IMR-90 (cell line): Measurements from ENCODE around the gene USP53. TPM values are rescaled to one million over a fixed set of nuclear protein-coding genes. Genes with fewer than 3 reads are reported as not detected.

Experiments used
- ATAC-seq: fragments of 200-7000 bp; cut with Tn5 transposase; 2 replicates; pipeline ENCODE4 v1.9.1; 2020; ENCODE audit warnings: low read depth, mild to moderate bottlenecking, moderate library complexity
- BruUV-seq: library from RNA; stranded (reverse); fragments of 400-500 nt; replicated peaks from 2 replicates; lab custom pipeline; 2021; lab: Mats Ljungman, UMichigan
- CTCF ChIA-PET: fragments of 300-600 bp; formaldehyde crosslinking; extraction: SDS; loops from one replicate; lab custom pipeline; 2021; ENCODE audit warnings: antibody characterized with exemption; lab: Yijun Ruan, JAX
- POLR2A ChIA-PET: fragments of 300-600 bp; sonication (Branson Sonifier 250); formaldehyde crosslinking; loops from one replicate; lab custom pipeline; 2022; ENCODE audit warnings: antibody characterized with exemption; ENCODE audit not compliant: unreplicated experiment; lab: Charles Lee
- DNase-seq: peaks from one replicate; pipeline ENCODE4 v3.0.0; 2013
- H2AFZ ChIP-seq: replicated peaks from 2 replicates; pipeline ENCODE3; 2013; ENCODE audit warnings: low read length, mild to moderate bottlenecking; ENCODE audit not compliant: poor library complexity
- H2AK5ac ChIP-seq: 2 replicates; pipeline ENCODE4 v1.6.1; 2013; ENCODE audit warnings: low read depth, low read length, inconsistent platforms
- H2AK9ac ChIP-seq: replicated peaks from 2 replicates; pipeline ENCODE3; 2013; ENCODE audit warnings: mild to moderate bottlenecking, low read depth, low read length, moderate library complexity; ENCODE audit not compliant: poor library complexity
- H2BK120ac ChIP-seq: 2 replicates; pipeline ENCODE4 v1.6.1; 2013; ENCODE audit warnings: low read depth, low read length, inconsistent platforms
- H2BK15ac ChIP-seq: 3 replicates; pipeline ENCODE4 v1.6.1; 2013; ENCODE audit warnings: low read depth, low read length, inconsistent platforms
- H2BK20ac ChIP-seq: 2 replicates; pipeline ENCODE4 v1.6.1; 2013; ENCODE audit warnings: low read depth, mild to moderate bottlenecking, inconsistent platforms, low read length, moderate library complexity
- H2BK5ac ChIP-seq: 2 replicates; pipeline ENCODE4 v1.6.1; 2013; ENCODE audit warnings: mild to moderate bottlenecking, low read depth, low read length, inconsistent platforms; ENCODE audit not compliant: poor library complexity, severe bottlenecking
- H3K14ac ChIP-seq: replicated peaks from 2 replicates; pipeline ENCODE4 v1.6.1; 2013; ENCODE audit warnings: low read depth, low read length, inconsistent platforms
- H3K18ac ChIP-seq: 2 replicates; pipeline ENCODE4 v1.6.1; 2013; ENCODE audit warnings: low read depth, low read length, control low read depth
- H3K23ac ChIP-seq: 2 replicates; pipeline ENCODE4 v1.6.1; 2013; ENCODE audit warnings: low read depth, low read length, inconsistent platforms
- H3K27ac ChIP-seq: 2 replicates; pipeline ENCODE4 v1.5.1; 2013; ENCODE audit warnings: mild to moderate bottlenecking, control low read depth, low read length; ENCODE audit not compliant: insufficient read depth
- H3K27me3 ChIP-seq: 2 replicates; pipeline ENCODE4 v1.6.1; 2013; ENCODE audit warnings: low read length; ENCODE audit not compliant: control insufficient read depth, insufficient read depth
- H3K36me3 ChIP-seq: 2 replicates; pipeline ENCODE4 v1.6.1; 2013; ENCODE audit warnings: low read length, mixed read lengths; ENCODE audit not compliant: control insufficient read depth, insufficient read depth
- H3K4ac ChIP-seq: 2 replicates; pipeline ENCODE4 v1.6.1; 2013; ENCODE audit warnings: low read depth, low read length, inconsistent platforms
- H3K4me1 ChIP-seq: 2 replicates; pipeline ENCODE4 v1.6.1; 2013; ENCODE audit warnings: low read length, mixed read lengths; ENCODE audit not compliant: control insufficient read depth, insufficient read depth
- H3K4me2 ChIP-seq: 2 replicates; pipeline ENCODE4 v1.6.1; 2013; ENCODE audit warnings: low read depth, mild to moderate bottlenecking, control low read depth, low read length, moderate library complexity
- H3K4me3 ChIP-seq: 2 replicates; pipeline ENCODE4 v1.5.1; 2013; ENCODE audit warnings: low read depth, mild to moderate bottlenecking, control low read depth, low read length, moderate library complexity; ENCODE audit not compliant: insufficient read depth
- H3K56ac ChIP-seq: 2 replicates; pipeline ENCODE4 v1.6.1; 2013; ENCODE audit warnings: low read length, inconsistent platforms; ENCODE audit not compliant: insufficient read depth; ENCODE audit errors: extremely low read depth
- H3K79me1 ChIP-seq, 2 experiments: 2 replicates each; pipeline ENCODE4 v1.6.1; 2013; ENCODE audit warnings: low read length in 2 of 2, inconsistent platforms in 1 of 2, low read depth in 1 of 2
- H3K9ac ChIP-seq: 2 replicates; pipeline ENCODE4 v1.6.1; 2013; ENCODE audit warnings: low read depth, low read length, control low read depth
- H3K9me1 ChIP-seq: 2 replicates; pipeline ENCODE4 v1.6.1; 2013; ENCODE audit warnings: low read length, inconsistent platforms; ENCODE audit not compliant: insufficient read depth
- H3K9me3 ChIP-seq: 2 replicates; pipeline ENCODE4 v1.6.1; 2013; ENCODE audit warnings: low read length; ENCODE audit not compliant: control insufficient read depth, insufficient read depth
- H4K20me1 ChIP-seq: 2 replicates; pipeline ENCODE4 v1.6.1; 2013; ENCODE audit warnings: low read length, inconsistent platforms; ENCODE audit not compliant: insufficient read depth
- H4K5ac ChIP-seq: 2 replicates; pipeline ENCODE4 v1.6.1; 2013; ENCODE audit warnings: mild to moderate bottlenecking, low read depth, low read length, control low read depth
- H4K8ac ChIP-seq, 2 experiments: 2 replicates each; pipeline ENCODE4 v1.6.1; 2013; ENCODE audit warnings: low read depth in 2 of 2, low read length in 2 of 2, control low read depth in 1 of 2, inconsistent platforms in 1 of 2
- H4K91ac ChIP-seq: 2 replicates; pipeline ENCODE4 v1.6.1; 2013; ENCODE audit warnings: low read depth, low read length, inconsistent platforms; ENCODE audit not compliant: insufficient read depth
- CHD1 ChIP-seq: IDR thresholded peaks from 2 replicates; pipeline ENCODE4 v1.6.1; 2012; ENCODE audit warnings: low read depth, low read length, improper control_type of control experiment
- MAZ ChIP-seq: IDR thresholded peaks from 2 replicates; pipeline ENCODE4 v1.6.1; 2012; ENCODE audit warnings: low read depth, mild to moderate bottlenecking, low read length, improper control_type of control experiment, moderate library complexity, borderline replicate concordance
- NFE2L2 ChIP-seq: fragments of 150-350 bp; IDR thresholded peaks from 2 replicates; pipeline ENCODE4 v1.6.1; 2016; ENCODE audit warnings: low read depth, mild to moderate bottlenecking, low read length
- POLR2A ChIP-seq: IDR thresholded peaks from 2 replicates; pipeline ENCODE4 v1.6.1; 2012; ENCODE audit warnings: mild to moderate bottlenecking, low read depth, low read length
- SMC3 ChIP-seq: fragments of 150-350 bp; IDR thresholded peaks from 2 replicates; pipeline ENCODE4 v1.6.1; 2016; ENCODE audit warnings: low read depth, mild to moderate bottlenecking, antibody characterized with exemption, low read length, moderate library complexity
- dilution Hi-C: fragments of 300-500 bp; cut with HindIII; formaldehyde crosslinking; loops from one replicate; pipeline ENCODE4 v1.14.3; 2018; ENCODE audit warnings: low sequenced_read_pairs; ENCODE audit not compliant: unreplicated experiment
- in situ Hi-C: fragments of 300-500 bp; cut with MboI; formaldehyde crosslinking; loops from 3 replicates; pipeline ENCODE4 v1.14.3; 2019; ENCODE audit warnings: low sequenced_read_pairs, inconsistent platforms, mixed read lengths
- intact Hi-C: fragments of 100-400 bp; cut with micrococcal nuclease; formaldehyde crosslinking; loops from 2 replicates; pipeline ENCODE4 v1.10.0; 2022
- polyA plus RNA-seq, 3 experiments: library from polyadenylated mRNA; depleted of rRNA; stranded (reverse); fragments of >200 nt; gene quantifications; 2 replicates each; pipeline ENCODE4 v1.2.3, GENCODE V29; 2012; ENCODE audit warnings: low replicate concordance in 1 of 3
- total RNA-seq: library from RNA; depleted of rRNA; stranded (reverse); fragments of >200 nt; gene quantifications from 2 replicates; pipeline ENCODE4 v1.2.3, GENCODE V29; 2012
- TF ChIP-seq, protein P1 (sequence below): fragments of 150-350 bp; IDR thresholded peaks from 2 replicates; pipeline ENCODE4 v1.6.1; 2016; ENCODE audit warnings: low read depth, mild to moderate bottlenecking, low read length, moderate library complexity, borderline replicate concordance
- TF ChIP-seq, protein P2 (sequence below): conservative IDR thresholded peaks from 2 replicates; pipeline ENCODE4 v1.5.1; 2012; ENCODE audit warnings: mild to moderate bottlenecking, low read depth, low read length, improper control_type of control experiment

The USP53 gene
- total and polyA plus RNA-seq, 2 of the 4 experiments (the other 2 are of a cell fraction), result 11.2 to 24.0 TPM

GRCh38 chr4:119307606-119308005 is 95.1 kb downstream of the USP53 start:
- no peak overlapping the region for H2BK15ac ChIP-seq
- TF ChIP-seq CHD1 (no peak), SMC3 (no peak), POLR2A (no peak), NFE2L2 (no peak), MAZ (no peak)
- TF ChIP-seq, protein P1, sequence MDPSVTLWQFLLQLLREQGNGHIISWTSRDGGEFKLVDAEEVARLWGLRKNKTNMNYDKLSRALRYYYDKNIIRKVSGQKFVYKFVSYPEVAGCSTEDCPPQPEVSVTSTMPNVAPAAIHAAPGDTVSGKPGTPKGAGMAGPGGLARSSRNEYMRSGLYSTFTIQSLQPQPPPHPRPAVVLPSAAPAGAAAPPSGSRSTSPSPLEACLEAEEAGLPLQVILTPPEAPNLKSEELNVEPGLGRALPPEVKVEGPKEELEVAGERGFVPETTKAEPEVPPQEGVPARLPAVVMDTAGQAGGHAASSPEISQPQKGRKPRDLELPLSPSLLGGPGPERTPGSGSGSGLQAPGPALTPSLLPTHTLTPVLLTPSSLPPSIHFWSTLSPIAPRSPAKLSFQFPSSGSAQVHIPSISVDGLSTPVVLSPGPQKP, result no peak
- TF ChIP-seq, protein P2, sequence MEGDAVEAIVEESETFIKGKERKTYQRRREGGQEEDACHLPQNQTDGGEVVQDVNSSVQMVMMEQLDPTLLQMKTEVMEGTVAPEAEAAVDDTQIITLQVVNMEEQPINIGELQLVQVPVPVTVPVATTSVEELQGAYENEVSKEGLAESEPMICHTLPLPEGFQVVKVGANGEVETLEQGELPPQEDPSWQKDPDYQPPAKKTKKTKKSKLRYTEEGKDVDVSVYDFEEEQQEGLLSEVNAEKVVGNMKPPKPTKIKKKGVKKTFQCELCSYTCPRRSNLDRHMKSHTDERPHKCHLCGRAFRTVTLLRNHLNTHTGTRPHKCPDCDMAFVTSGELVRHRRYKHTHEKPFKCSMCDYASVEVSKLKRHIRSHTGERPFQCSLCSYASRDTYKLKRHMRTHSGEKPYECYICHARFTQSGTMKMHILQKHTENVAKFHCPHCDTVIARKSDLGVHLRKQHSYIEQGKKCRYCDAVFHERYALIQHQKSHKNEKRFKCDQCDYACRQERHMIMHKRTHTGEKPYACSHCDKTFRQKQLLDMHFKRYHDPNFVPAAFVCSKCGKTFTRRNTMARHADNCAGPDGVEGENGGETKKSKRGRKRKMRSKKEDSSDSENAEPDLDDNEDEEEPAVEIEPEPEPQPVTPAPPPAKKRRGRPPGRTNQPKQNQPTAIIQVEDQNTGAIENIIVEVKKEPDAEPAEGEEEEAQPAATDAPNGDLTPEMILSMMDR, result no peak
- no peak overlapping the region for H4K91ac ChIP-seq
- no peaks in the 10 kb centered on the region for H3K4me1 ChIP-seq
- DNase-seq (no peak), ATAC-seq (no peak)
- no peak overlapping the region for H3K4me3 ChIP-seq
- no peak overlapping the region for H3K14ac ChIP-seq
- no peaks in the 10 kb centered on the region for H3K79me1 ChIP-seq
- H3K27me3 ChIP-seq, result no peaks in the 10 kb centered on the region
- H2BK5ac ChIP-seq, result no peak overlapping the region
- no peak overlapping the region for H3K56ac ChIP-seq
- no TSS peak for BruUV-seq
- no peak overlapping the region for H2BK20ac ChIP-seq
- CTCF ChIA-PET, result no interaction called here
- H3K9ac ChIP-seq, result no peak overlapping the region
- H3K9me1 ChIP-seq, result no peaks in the 10 kb centered on the region
- no peaks in the 10 kb centered on the region for H3K9me3 ChIP-seq
- H4K8ac ChIP-seq, result no peak overlapping the region
- H3K4me2 ChIP-seq, result no peak overlapping the region
- no peak overlapping the region for H2AK5ac ChIP-seq
- dilution Hi-C loops, result no loop called here
- H2AFZ ChIP-seq, result no peak overlapping the region
- H4K20me1 ChIP-seq, result no peaks in the 10 kb centered on the region
- in situ Hi-C loops, result no loop called here
- no peak overlapping the region for H3K23ac ChIP-seq
- no peak overlapping the region for H3K27ac ChIP-seq
- H4K5ac ChIP-seq, result no peak overlapping the region
- H3K36me3 ChIP-seq, result no peaks in the 10 kb centered on the region
- intact Hi-C loops, result no loop called here
- POLR2A ChIA-PET, result no interaction called here
- H3K4ac ChIP-seq, result no peak overlapping the region
- no peak overlapping the region for H3K18ac ChIP-seq
- no peak overlapping the region for H2AK9ac ChIP-seq
- no peak overlapping the region for H2BK120ac ChIP-seq
